Neuron (in vitro differentiated cells): ENCODE results near the gene UGT1A6.

Source experiments
- H2AFZ ChIP-seq: one replicate; pipeline ENCODE4 v1.6.1; 2013; ENCODE audit warnings: low read depth, mild to moderate bottlenecking, inconsistent platforms, low read length, moderate library complexity
- H3K27me3 ChIP-seq: one replicate; pipeline ENCODE4 v1.6.1; 2013; ENCODE audit warnings: low read length; ENCODE audit not compliant: insufficient read depth
- H3K36me3 ChIP-seq: one replicate; pipeline ENCODE4 v1.6.1; 2013; ENCODE audit warnings: low read length; ENCODE audit not compliant: insufficient read depth
- H3K4me1 ChIP-seq: one replicate; pipeline ENCODE4 v1.6.1; 2013; ENCODE audit warnings: low read length; ENCODE audit not compliant: insufficient read depth
- H3K4me3 ChIP-seq: 2 replicates; pipeline ENCODE4 v1.5.1; 2013; ENCODE audit warnings: mild to moderate bottlenecking, low read length, moderate library complexity
- H3K9me3 ChIP-seq: one replicate; pipeline ENCODE4 v1.6.1; 2013; ENCODE audit warnings: low read length

Gene UGT1A6

DNA sequence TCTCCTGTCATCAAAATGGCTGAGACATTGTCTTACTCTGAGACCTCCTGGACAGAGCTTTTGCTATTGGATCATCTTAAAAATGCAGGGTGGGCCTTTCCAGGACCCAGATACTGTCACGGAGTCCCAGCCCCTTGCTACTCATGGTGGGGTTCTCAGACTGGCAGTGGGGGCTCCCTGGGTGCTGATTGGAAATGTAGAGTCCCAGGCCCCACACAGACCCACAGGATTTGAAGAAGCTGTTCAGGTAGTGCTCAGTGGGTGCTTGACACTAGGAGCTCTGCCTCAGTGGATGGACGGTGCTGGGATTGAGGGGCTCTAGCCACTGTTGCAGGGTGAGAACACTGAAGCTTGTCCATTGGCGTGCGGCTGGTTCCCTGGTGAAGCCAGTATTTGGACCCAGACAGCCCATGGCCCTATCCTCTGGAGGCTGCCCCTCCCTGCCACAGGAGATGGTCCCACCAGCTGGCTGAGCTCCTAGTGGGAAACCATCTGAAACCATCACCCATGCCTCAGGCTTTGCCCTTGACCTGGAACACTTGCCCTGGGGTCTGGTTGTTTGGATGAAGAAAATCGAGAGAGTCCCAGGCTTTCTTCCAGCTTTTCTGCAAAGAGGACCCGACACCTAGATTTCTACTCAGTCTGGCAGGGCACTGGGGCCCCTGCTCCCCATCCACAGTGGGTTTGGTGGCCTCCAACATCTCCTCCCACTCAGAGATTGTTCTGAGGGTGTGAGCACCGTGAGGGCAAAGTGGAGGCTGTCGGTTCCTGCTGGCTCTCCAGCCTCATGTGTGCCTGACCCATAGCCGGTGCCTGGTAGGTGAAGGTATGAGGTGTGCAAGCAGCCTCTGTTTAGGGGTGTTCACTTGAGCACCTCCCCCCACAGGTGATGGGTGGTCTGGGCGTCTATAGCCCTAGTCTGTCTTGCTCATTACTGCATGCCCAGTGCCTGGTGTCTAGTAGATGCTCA lies 115.6 kb downstream of the UGT1A6 start:
- Histone ChIP-seq H3K36me3 (no peaks in the 10 kb centered on the region), H3K4me1 (no peaks in the 10 kb centered on the region), H3K4me3 (no peak overlapping the region), H3K27me3 (no peaks in the 10 kb centered on the region), H2AFZ (no peak overlapping the region), H3K9me3 (no peaks in the 10 kb centered on the region)

- H3K4me1 ChIP-seq = no peaks in the 10 kb centered on the region
- no peaks in the 10 kb centered on the region for H3K27me3 ChIP-seq
- H3K4me3 ChIP-seq = no peak overlapping the region
- H3K9me3 ChIP-seq = no peaks in the 10 kb centered on the region
- H3K36me3 ChIP-seq = no peaks in the 10 kb centered on the region
- no peak overlapping the region for H2AFZ ChIP-seq
Measured at GRCh38 chr2:233810385-233810784, 117.7 kb downstream of the UGT1A6 start.

GRCh38 chr2:233811087-233811486 lies 118.4 kb downstream of the UGT1A6 start:
- H3K36me3 ChIP-seq = no peaks in the 10 kb centered on the region
- H3K4me3 ChIP-seq = no peak overlapping the region
- H2AFZ ChIP-seq = no peak overlapping the region
- H3K9me3 ChIP-seq = no peaks in the 10 kb centered on the region
- H3K27me3 ChIP-seq = no peaks in the 10 kb centered on the region
- no peaks in the 10 kb centered on the region for H3K4me1 ChIP-seq

- no peaks in the 10 kb centered on the region for H3K36me3 ChIP-seq
- no peaks in the 10 kb centered on the region for H3K9me3 ChIP-seq
- H2AFZ ChIP-seq = no peak overlapping the region
- no peaks in the 10 kb centered on the region for H3K27me3 ChIP-seq
- H3K4me3 ChIP-seq = no peak overlapping the region
- H3K4me1 ChIP-seq = no peaks in the 10 kb centered on the region
Measured at GRCh38 chr2:233811732-233812131, 119.0 kb downstream of the UGT1A6 start.

- H3K27me3 ChIP-seq = no peaks in the 10 kb centered on the region
- no peak overlapping the region for H3K4me3 ChIP-seq
- no peaks in the 10 kb centered on the region for H3K9me3 ChIP-seq
- H3K36me3 ChIP-seq = no peaks in the 10 kb centered on the region
- H2AFZ ChIP-seq = no peak overlapping the region
- H3K4me1 ChIP-seq = no peaks in the 10 kb centered on the region
Measured at GRCh38 chr2:233813236-233814055, 120.8 kb downstream of the UGT1A6 start.

DNA sequence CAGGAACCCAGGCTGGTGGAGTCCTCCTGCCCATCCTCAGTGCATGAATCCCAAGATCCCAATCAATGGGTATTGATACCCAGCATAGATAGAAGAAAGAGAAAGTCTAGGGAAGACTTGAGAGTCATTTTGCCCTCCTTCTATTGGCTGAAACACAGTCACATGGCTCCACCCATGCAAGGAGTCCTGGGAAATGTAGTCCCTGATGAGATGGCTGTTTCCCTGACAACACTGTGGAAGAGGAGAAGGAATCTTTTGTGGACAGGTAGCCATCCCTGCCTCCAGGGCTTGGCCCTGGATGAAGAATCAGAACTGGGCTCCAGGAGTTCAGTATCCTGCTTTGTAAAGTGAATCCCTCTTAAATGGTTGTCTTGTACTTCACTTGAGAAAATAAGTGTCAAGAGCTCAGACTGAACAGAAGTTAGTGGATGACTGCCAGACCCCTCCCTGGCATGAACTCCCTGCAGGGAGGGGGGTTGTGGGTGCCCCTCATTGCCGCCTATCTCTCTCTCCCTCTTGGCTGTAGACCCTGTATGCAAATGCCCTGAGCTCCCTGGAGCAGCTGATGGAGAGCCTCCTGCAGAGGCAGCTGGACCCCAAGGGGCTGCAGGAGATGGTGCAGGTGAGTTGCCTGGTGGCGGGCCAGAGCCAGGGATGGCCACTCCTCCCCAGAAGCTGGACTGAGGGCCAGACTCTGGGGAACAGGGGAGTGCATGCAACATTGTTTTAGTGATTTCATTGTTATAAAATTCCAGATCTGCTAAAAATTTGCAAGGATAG lies 121.6 kb downstream of the UGT1A6 start:
- no peaks in the 10 kb centered on the region for H3K4me1 ChIP-seq
- no peaks in the 10 kb centered on the region for H3K9me3 ChIP-seq
- no peaks in the 10 kb centered on the region for H3K27me3 ChIP-seq
- H3K36me3 ChIP-seq = no peaks in the 10 kb centered on the region
- H2AFZ ChIP-seq = no peak overlapping the region
- H3K4me3 ChIP-seq = no peak overlapping the region

DNA sequence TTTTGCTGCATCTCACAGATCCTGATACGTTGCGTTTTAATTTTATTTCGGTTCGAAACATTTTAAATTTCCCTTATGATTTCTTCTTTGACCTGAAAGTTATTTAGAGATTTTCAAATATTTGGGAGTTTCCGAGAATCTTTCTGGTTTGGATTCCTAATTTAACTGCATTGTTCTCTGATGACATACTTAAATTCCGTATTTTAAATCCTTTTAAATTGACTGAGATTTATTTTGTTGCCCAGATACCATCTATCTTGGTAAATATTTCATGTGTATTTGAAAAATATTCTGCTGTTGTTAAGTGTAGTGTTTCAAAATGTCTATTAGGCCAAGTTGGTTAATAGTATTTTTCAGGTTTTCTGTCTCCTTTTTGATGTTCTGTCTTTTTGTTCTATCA lies 123.2 kb downstream of the UGT1A6 start:
- Histone ChIP-seq H2AFZ (no peak overlapping the region), H3K4me1 (no peaks in the 10 kb centered on the region), H3K9me3 (no peaks in the 10 kb centered on the region), H3K27me3 (no peaks in the 10 kb centered on the region), H3K4me3 (no peak overlapping the region), H3K36me3 (no peaks in the 10 kb centered on the region)

DNA sequence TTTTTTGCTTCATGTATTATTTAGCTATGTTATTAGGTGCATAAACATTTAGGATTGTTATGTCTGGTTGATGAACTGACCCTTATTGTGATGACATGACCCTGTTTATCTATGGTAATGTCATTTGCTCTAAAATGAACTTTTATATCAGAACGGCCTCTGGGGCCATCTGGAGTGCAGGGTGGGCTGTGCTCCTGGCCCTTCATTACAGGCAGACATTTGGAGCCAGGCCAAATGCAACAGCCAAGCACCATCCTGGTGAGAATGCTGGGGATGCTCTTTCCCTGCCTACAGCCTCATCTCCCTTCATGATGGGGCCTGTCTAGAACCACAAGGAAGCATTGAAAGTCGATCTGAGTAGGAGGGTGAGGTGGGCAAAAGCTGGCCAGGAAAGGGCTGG lies 123.6 kb downstream of the UGT1A6 start:
- H3K9me3 ChIP-seq = no peaks in the 10 kb centered on the region
- no peak overlapping the region for H3K4me3 ChIP-seq
- H3K27me3 ChIP-seq = no peaks in the 10 kb centered on the region
- no peaks in the 10 kb centered on the region for H3K36me3 ChIP-seq
- no peak overlapping the region for H2AFZ ChIP-seq
- no peaks in the 10 kb centered on the region for H3K4me1 ChIP-seq

GRCh38 chr2:233816771-233817170 lies 124.1 kb downstream of the UGT1A6 start:
- no peaks in the 10 kb centered on the region for H3K36me3 ChIP-seq
- no peaks in the 10 kb centered on the region for H3K4me1 ChIP-seq
- H2AFZ ChIP-seq = no peak overlapping the region
- no peaks in the 10 kb centered on the region for H3K27me3 ChIP-seq
- no peak overlapping the region for H3K4me3 ChIP-seq
- no peaks in the 10 kb centered on the region for H3K9me3 ChIP-seq

DNA sequence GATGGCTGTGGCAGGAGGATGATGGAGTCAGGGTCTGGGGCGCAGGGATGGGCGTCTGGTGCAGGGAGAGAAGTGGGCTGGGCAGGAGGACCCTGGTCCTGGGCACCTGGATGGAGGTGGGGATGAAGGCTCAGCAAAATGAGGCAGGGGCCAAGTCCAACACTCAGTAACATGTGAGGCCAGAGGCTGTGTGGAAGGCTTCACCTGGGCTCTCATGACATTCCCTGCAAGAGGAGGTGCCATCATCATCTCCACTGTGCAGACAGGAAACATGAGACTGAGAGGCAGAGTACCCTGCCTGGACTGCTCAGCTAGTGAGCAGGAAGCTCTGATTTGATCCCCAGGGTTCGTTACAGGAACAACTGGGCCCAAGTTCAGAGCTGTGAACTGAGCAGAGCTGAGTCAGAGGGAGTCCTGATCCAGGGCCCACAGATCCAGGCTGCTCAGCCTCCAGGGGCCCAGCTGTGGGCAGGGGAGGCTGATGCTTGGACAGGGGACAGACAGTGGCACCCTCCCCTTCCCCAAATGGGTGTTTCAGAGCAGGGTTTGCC lies 124.7 kb downstream of the UGT1A6 start:
- H2AFZ ChIP-seq = no peak overlapping the region
- no peaks in the 10 kb centered on the region for H3K36me3 ChIP-seq
- H3K4me1 ChIP-seq = no peaks in the 10 kb centered on the region
- H3K9me3 ChIP-seq = no peaks in the 10 kb centered on the region
- H3K4me3 ChIP-seq = no peak overlapping the region
- no peaks in the 10 kb centered on the region for H3K27me3 ChIP-seq

GRCh38 chr2:233817995-233818638 lies 125.4 kb downstream of the UGT1A6 start:
- Histone ChIP-seq H3K36me3 (no peaks in the 10 kb centered on the region), H3K9me3 (no peaks in the 10 kb centered on the region), H3K27me3 (no peaks in the 10 kb centered on the region), H3K4me3 (no peak overlapping the region), H2AFZ (no peak overlapping the region), H3K4me1 (no peaks in the 10 kb centered on the region)
